MG63 (cell line): Measurements from ENCODE around the gene CSTF1. TPM values are rescaled to one million over a fixed set of nuclear protein-coding genes. Genes with fewer than 3 reads are reported as not detected.

Experiments used
- DNase-seq: peaks from one replicate; pipeline ENCODE4 v3.0.0-alpha.2; 2020
- H3K27me3 ChIP-seq: fragments of 250-450 bp; sonication (Bioruptor Pico); 2 replicates; pipeline ENCODE4 v1.5.1; 2020; ENCODE audit warnings: mild to moderate bottlenecking, moderate library complexity
- H3K36me3 ChIP-seq: fragments of 250-450 bp; sonication (Bioruptor Pico); 2 replicates; pipeline ENCODE4 v1.5.1; 2020; ENCODE audit warnings: mild to moderate bottlenecking, moderate library complexity
- H3K4me3 ChIP-seq: fragments of 250-450 bp; sonication (Bioruptor Pico); 2 replicates; pipeline ENCODE4 v1.5.1; 2020; ENCODE audit warnings: mild to moderate bottlenecking, moderate library complexity
- H3K9me3 ChIP-seq: fragments of 250-450 bp; sonication (Bioruptor Pico); 2 replicates; pipeline ENCODE4 v1.5.1; 2020; ENCODE audit warnings: mild to moderate bottlenecking, moderate library complexity
- total RNA-seq: library from RNA; depleted of rRNA; stranded (reverse); fragments of >200 nt; shearing (Covaris generic); gene quantifications from 2 replicates; pipeline ENCODE4 v1.2.3, GENCODE V29; 2014; ENCODE audit warnings: low replicate concordance; rRNA removed

Gene CSTF1
- total RNA-seq, result 68.6 and 135 TPM in 2 replicates

- Histone ChIP-seq H3K4me3 (peak within 1 kb of the TSS; percentile 78), H3K36me3 (peaks cover 80% of the 10 kb centered on the region)
Observed at GRCh38 chr20:56392132-56392880, at the start of gene CSTF1, which contains the start of gene AURKA. CSTF1 (plus strand) TSS chr20:56392645; CDS start chr20:56395553, 2,908 bp downstream. AURKA (minus strand) TSS chr20:56392215; CDS start chr20:56388197, 4,018 bp downstream.

GRCh38 chr20:56342783-56343182, 49.7 kb upstream of the CSTF1 start:
- no peak overlapping the region for H3K4me3 ChIP-seq
- no peaks in the 10 kb centered on the region for H3K36me3 ChIP-seq
- peaks cover 15% of the 10 kb centered on the region for H3K27me3 ChIP-seq
- H3K9me3 ChIP-seq, result no peaks in the 10 kb centered on the region
- no peak for DNase-seq

More at GRCh38 chr20:56392132-56392880, at the start of gene CSTF1, which contains the start of gene AURKA:
- Histone ChIP-seq H3K27me3 (no peaks in the 10 kb centered on the region), H3K9me3 (no peaks in the 10 kb centered on the region)
- DNase-seq, result peak; percentile 100

DNA sequence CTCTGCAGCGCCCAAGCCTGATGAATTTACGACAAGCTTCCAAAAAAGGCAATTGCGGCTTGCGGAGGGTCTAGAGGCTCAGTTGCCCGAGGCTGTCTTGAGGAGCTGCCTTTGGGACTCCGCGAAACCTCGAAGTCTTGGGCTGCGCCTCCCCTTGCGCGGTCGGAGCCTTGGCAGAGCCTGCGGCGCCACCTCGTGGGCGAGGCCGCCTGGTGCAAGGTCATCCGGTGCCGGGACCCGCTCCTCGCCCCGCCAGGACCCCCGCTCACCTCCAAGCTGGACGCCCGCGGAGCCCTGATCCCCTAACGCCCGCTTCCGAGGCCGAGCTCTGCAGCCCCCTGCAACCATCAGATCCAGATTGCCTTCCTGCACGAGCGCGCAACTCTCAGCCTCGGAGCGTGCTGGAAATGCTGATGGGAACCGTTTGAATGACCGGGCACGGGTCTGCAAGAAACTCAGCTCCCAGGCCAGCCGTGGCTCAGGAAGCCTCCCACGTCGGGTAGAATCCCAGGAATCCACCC, 48.5 kb upstream of the CSTF1 start:
- Histone ChIP-seq H3K9me3 (no peaks in the 10 kb centered on the region), H3K36me3 (no peaks in the 10 kb centered on the region), H3K27me3 (peaks cover 15% of the 10 kb centered on the region), H3K4me3 (no peak overlapping the region)
- peak; percentile 47 for DNase-seq

GRCh38 chr20:56345911-56346310, 46.5 kb upstream of the CSTF1 start:
- Histone ChIP-seq H3K27me3 (peaks cover 15% of the 10 kb centered on the region), H3K36me3 (no peaks in the 10 kb centered on the region), H3K9me3 (no peaks in the 10 kb centered on the region), H3K4me3 (no peak overlapping the region)
- DNase-seq, result no peak

- no peak for DNase-seq
Observed at GRCh38 chr20:56347628-56348304, 44.7 kb upstream of the CSTF1 start.

GRCh38 chr20:56348305-56348693, 44.1 kb upstream of the CSTF1 start:
- Histone ChIP-seq H3K27me3 (peaks cover 10% of the 10 kb centered on the region), H3K9me3 (no peaks in the 10 kb centered on the region), H3K36me3 (no peaks in the 10 kb centered on the region), H3K4me3 (no peak overlapping the region)
- no peak for DNase-seq

More at GRCh38 chr20:56347628-56348304, 44.7 kb upstream of the CSTF1 start:
- H3K36me3 ChIP-seq, result no peaks in the 10 kb centered on the region
- no peak overlapping the region for H3K4me3 ChIP-seq
- peaks cover 15% of the 10 kb centered on the region for H3K27me3 ChIP-seq
- H3K9me3 ChIP-seq, result no peaks in the 10 kb centered on the region

DNA sequence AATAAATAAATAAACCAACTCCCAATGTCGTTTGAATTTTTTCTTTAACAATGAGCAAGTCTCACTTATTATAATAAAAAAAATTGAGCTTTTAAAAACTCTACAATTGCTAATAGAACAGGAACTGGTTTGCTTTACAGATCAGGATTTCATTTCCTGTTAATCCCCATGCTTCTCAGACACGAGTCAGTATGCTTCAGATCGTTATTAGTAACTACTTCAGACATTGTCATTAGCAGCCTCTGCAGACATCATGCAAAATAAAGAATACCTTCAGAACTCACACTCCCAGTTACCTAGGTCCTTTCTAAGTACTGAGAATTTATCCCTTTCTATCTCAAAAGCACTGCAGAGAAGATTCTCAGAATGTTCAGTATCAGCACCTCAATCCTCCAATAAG, 43.7 kb upstream of the CSTF1 start:
- Histone ChIP-seq H3K27me3 (peaks cover 5% of the 10 kb centered on the region), H3K9me3 (no peaks in the 10 kb centered on the region), H3K36me3 (no peaks in the 10 kb centered on the region), H3K4me3 (no peak overlapping the region)
- no peak for DNase-seq

- DNase-seq, result no peak
- Histone ChIP-seq H3K4me3 (no peak overlapping the region), H3K36me3 (no peaks in the 10 kb centered on the region), H3K27me3 (no peaks in the 10 kb centered on the region), H3K9me3 (no peaks in the 10 kb centered on the region)
Observed at GRCh38 chr20:56350842-56351241, 41.6 kb upstream of the CSTF1 start.

DNA sequence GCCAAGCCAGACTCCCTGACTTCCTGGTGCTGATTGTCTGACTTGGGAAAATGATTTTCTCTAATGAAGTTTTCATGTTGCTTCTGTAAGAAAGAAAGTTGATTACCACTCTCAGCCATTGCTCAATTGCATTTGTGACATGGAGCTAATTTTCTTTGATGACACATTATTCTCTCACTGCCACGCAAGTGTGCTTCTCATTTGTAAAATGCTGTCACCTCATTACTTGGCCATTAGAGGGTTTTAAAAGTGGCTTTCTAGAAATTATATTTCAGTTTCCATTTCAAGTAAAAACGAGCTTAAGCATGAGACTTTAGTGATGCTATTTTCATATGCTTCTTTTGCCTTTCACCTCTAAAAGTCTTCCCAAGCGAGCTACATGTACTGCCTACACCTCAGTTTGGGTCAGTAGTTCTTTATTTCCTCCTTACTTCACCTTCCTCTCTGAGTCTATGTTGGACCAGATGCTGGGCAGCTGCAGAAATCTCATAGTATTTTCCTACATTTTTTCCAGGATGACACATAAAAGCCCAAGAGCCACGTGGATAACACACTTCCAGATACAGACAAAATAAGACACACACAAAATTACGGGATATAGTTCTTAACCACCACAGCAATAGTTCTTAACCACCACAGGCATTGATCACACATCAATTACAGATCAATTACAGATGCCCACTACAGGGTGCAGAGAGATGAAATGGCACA, 39.9 kb upstream of the CSTF1 start:
- Histone ChIP-seq H3K9me3 (no peaks in the 10 kb centered on the region), H3K4me3 (no peak overlapping the region), H3K36me3 (no peaks in the 10 kb centered on the region), H3K27me3 (no peaks in the 10 kb centered on the region)
- DNase-seq, result no peak

GRCh38 chr20:56353356-56353755, 39.1 kb upstream of the CSTF1 start:
- no peak for DNase-seq
- Histone ChIP-seq H3K27me3 (no peaks in the 10 kb centered on the region), H3K4me3 (no peak overlapping the region), H3K36me3 (no peaks in the 10 kb centered on the region), H3K9me3 (no peaks in the 10 kb centered on the region)

- H3K9me3 ChIP-seq, result no peaks in the 10 kb centered on the region
- peak overlapping the region; percentile 42 for H3K4me3 ChIP-seq
- no peak for DNase-seq
- H3K36me3 ChIP-seq, result peaks cover 20% of the 10 kb centered on the region
- no peaks in the 10 kb centered on the region for H3K27me3 ChIP-seq
Observed at GRCh38 chr20:56358070-56358469, 34.4 kb upstream of the CSTF1 start.

DNA sequence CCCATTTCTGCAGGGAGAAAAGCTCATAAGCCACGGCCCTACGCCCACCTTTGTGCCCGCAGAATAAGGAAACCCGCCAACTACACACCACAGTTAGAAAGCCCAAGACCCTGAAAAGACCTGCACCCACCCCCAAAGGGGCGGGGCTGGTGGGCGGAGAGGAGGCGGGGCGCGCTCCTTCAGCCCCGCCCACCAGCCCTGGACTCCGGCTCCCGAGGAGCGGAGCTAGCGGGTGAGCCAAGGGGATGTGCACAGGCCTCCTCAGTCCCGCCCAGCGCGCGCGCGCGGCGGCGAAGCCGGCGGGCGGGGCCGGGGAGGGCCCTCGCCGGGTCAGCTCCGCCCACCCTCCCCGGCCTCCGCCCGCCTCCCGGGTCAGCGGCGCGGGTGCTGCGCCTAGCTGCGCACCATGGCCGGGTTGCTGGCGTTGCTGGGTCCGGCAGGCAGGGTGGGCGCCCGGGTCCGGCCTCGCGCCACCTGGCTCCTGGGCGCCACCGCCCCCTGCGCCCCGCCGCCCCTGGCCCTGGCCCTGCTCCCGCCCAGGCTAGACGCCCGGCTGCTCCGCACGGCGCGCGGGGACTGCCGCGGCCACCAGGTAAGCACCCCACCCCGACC, 33.7 kb upstream of the CSTF1 start, which contains the start of gene FAM210B:
Gene FAM210B (plus strand): TSS at position 375 of the 612 bp plus-strand sequence. CDS start 32 bp downstream, at position 407.
- Histone ChIP-seq H3K36me3 (peaks cover 20% of the 10 kb centered on the region), H3K9me3 (no peaks in the 10 kb centered on the region), H3K4me3 (peak within 1 kb of the TSS; percentile 71), H3K27me3 (no peaks in the 10 kb centered on the region)
- DNase-seq, result peak; percentile 94

DNA sequence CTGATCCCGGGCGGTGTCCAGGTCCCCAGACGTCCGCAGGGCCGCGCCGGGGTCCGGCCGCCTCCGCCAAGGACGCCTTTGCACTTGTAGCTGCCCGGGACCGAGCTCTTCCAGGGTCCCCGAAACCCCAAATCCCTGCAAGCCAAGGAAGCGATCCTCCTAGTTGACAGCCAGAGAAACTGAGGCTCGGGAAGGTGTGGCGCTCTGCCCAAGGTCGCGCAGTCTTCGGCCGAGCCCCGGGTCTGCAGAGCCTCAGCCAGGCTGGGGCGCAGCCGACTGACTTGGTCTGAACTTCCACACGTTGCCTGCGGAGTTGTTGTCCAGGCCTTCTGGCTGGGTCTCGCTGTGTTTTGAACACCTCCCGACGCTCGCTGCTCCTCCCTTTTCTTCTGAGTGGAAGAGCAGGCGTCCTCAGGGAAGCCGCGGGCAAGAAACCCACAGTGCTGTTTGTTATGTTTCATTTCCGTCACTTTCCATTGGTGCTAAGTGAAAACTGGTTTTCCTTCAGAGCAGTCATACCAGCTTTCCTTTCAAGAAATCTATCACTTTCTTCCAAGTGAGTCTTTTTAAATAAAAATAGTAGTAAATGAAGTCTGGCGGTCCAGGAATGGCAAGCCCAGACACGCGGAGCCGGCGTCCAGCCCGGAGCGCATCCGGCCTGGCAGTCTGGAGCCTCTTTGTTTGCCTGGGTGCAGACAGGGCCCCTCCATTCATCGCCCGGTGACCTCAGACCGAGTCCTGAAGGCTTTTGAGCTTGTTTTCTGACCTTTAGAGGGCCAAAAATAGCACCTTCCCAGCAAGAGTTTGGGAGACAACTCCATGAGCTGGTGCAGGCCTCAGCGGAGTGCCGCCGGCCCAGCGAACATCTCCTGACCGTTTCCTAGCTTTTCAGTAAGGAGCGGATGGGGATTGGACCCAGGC, 33.0 kb upstream of the CSTF1 start:
- peaks cover 20% of the 10 kb centered on the region for H3K36me3 ChIP-seq
- peak overlapping the region; percentile 71 for H3K4me3 ChIP-seq
- DNase-seq, result peak; percentile 77
- no peaks in the 10 kb centered on the region for H3K9me3 ChIP-seq
- no peaks in the 10 kb centered on the region for H3K27me3 ChIP-seq

GRCh38 chr20:56360133-56360907, 32.1 kb upstream of the CSTF1 start:
- no peaks in the 10 kb centered on the region for H3K27me3 ChIP-seq
- peak overlapping the region; percentile 71 for H3K4me3 ChIP-seq
- DNase-seq, result no peak
- no peaks in the 10 kb centered on the region for H3K9me3 ChIP-seq
- peaks cover 23% of the 10 kb centered on the region for H3K36me3 ChIP-seq

- Histone ChIP-seq H3K36me3 (peaks cover 27% of the 10 kb centered on the region), H3K9me3 (no peaks in the 10 kb centered on the region), H3K27me3 (no peaks in the 10 kb centered on the region), H3K4me3 (no peak overlapping the region)
- DNase-seq, result no peak
Observed at GRCh38 chr20:56360908-56361205, 31.6 kb upstream of the CSTF1 start.
